ENCODE results near the gene PTPRN2. TPM values are rescaled to one million over a fixed set of nuclear protein-coding genes. Genes with fewer than 3 reads are reported as not detected.

PTPRN2 gene
- total RNA-seq, 1 experiment from 2014 or later: 0.11 TPM

DNA sequence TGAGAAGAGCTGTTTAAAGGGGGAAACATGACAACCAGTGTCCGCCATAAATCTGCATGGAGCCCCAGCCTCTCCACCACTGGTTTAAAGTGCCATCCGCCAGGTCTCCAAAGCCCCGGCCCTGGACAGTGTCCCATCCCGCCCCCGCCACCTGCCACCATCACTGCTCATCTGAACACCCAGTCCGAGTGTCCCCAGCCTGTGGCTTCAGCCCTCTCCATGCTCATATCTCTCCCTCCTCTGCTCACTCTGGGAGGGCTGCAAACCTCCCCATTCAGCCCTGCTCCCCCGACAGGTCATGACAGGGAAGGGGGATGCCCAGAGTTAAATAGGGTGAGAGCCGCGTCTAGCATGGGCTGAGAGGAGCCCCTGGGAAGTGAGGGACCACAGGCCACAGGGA lies 984.6 kb downstream of the PTPRN2 start:
- ChIA-PET POLR2A (ENCODE audit: low non-redundant PET) (no interaction called here), CTCF (no interaction called here)
- no peak for DNase-seq (ENCODE audit: low spot score)
- no peak overlapping the region for H3K27ac ChIP-seq (ENCODE audit: low read depth, low read length, poor library complexity, severe bottlenecking)
- no peaks in the 10 kb centered on the region for H3K27me3 ChIP-seq (replicated peaks; ENCODE audit: insufficient read depth, low read depth, low read length, poor library complexity)
- no peaks in the 10 kb centered on the region for H3K4me1 ChIP-seq (ENCODE audit: insufficient read depth, low read length, poor library complexity, severe bottlenecking)
- H3K36me3 ChIP-seq (ENCODE audit: insufficient read depth, low read length, poor library complexity, severe bottlenecking): no peaks in the 10 kb centered on the region
- no TSS peak for BruUV-seq (replicated peaks)
- no peaks in the 10 kb centered on the region for H3K9me3 ChIP-seq (ENCODE audit: low read depth, low read length, poor library complexity, severe bottlenecking)
- no peak for TF ChIP-seq EZH2 (IDR thresholded peaks at IDR 0.05; ENCODE audit: borderline replicate concordance, low read depth, low read length, poor library complexity, severe bottlenecking)
- TF ChIP-seq, protein P1, sequence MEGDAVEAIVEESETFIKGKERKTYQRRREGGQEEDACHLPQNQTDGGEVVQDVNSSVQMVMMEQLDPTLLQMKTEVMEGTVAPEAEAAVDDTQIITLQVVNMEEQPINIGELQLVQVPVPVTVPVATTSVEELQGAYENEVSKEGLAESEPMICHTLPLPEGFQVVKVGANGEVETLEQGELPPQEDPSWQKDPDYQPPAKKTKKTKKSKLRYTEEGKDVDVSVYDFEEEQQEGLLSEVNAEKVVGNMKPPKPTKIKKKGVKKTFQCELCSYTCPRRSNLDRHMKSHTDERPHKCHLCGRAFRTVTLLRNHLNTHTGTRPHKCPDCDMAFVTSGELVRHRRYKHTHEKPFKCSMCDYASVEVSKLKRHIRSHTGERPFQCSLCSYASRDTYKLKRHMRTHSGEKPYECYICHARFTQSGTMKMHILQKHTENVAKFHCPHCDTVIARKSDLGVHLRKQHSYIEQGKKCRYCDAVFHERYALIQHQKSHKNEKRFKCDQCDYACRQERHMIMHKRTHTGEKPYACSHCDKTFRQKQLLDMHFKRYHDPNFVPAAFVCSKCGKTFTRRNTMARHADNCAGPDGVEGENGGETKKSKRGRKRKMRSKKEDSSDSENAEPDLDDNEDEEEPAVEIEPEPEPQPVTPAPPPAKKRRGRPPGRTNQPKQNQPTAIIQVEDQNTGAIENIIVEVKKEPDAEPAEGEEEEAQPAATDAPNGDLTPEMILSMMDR (conservative IDR thresholded peaks at IDR 0.05; ENCODE audit: low read depth, low read length): no peak
- intact Hi-C loops (cut with micrococcal nuclease; ENCODE audit: unreplicated experiment): no loop called here
- no peak overlapping the region for H3K4me3 ChIP-seq (ENCODE audit: low read depth, low read length, poor library complexity, severe bottlenecking)

DNA sequence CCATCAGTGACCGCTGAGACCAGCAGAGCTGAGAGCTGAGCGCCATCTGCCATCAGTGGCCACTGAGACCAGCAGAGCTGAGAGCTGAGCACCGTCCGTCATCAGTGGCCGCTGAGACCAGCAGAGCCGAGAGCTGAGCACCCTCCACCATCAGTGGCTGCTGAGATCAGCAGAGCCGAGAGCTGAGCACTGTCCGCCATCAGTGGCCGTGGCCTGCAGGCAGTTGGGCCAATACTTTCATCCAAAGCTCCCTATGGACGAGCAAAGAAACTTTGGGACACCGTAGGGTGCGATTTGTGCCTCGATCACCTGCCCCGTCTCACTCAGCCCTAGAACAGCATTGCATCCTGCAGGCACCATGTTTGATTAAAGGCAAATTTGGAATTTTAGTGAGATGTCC lies 985.0 kb downstream of the PTPRN2 start:
- Histone ChIP-seq H3K36me3 (ENCODE audit: insufficient read depth, low read length, poor library complexity, severe bottlenecking) (no peaks in the 10 kb centered on the region), H3K27ac (ENCODE audit: low read depth, low read length, poor library complexity, severe bottlenecking) (no peak overlapping the region), H3K27me3 (replicated peaks; ENCODE audit: insufficient read depth, low read depth, low read length, poor library complexity) (no peaks in the 10 kb centered on the region), H3K4me3 (ENCODE audit: low read depth, low read length, poor library complexity, severe bottlenecking) (no peak overlapping the region), H3K4me1 (ENCODE audit: insufficient read depth, low read length, poor library complexity, severe bottlenecking) (no peaks in the 10 kb centered on the region), H3K9me3 (ENCODE audit: low read depth, low read length, poor library complexity, severe bottlenecking) (no peaks in the 10 kb centered on the region)
- no peak for DNase-seq (ENCODE audit: low spot score)
- CTCF ChIA-PET: no interaction called here
- intact Hi-C loops (cut with micrococcal nuclease; ENCODE audit: unreplicated experiment): no loop called here
- TF ChIP-seq EZH2 (IDR thresholded peaks at IDR 0.05; ENCODE audit: borderline replicate concordance, low read depth, low read length, poor library complexity, severe bottlenecking): no peak
- TF ChIP-seq, protein P1 (conservative IDR thresholded peaks at IDR 0.05; ENCODE audit: low read depth, low read length): no peak
- POLR2A ChIA-PET (ENCODE audit: low non-redundant PET): no interaction called here
- BruUV-seq (replicated peaks): no TSS peak

DNA sequence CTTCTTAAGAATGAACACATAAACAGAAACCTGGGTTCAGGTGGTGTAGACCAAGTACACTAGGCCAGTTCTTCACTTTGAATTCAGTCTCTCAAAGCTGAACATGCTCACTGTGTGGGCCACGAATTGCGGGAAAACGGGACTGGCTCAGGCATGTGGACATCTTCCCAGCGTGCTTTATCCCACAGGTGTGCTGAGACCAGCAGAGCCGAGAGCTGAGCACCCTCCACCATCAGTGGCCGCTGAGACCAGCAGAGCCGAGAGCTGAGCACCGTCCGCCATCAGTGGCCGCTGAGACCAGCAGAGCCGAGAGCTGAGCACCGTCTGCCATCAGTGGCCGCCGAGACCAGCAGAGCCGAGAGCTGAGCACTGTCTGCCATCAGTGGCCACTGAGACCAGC lies 985.5 kb downstream of the PTPRN2 start:
- DNase-seq (ENCODE audit: low spot score): no peak
- ChIA-PET POLR2A (ENCODE audit: low non-redundant PET) (no interaction called here), CTCF (no interaction called here)
- H3K9me3 ChIP-seq (ENCODE audit: low read depth, low read length, poor library complexity, severe bottlenecking): no peaks in the 10 kb centered on the region
- intact Hi-C loops (cut with micrococcal nuclease; ENCODE audit: unreplicated experiment): no loop called here
- no peaks in the 10 kb centered on the region for H3K36me3 ChIP-seq (ENCODE audit: insufficient read depth, low read length, poor library complexity, severe bottlenecking)
- H3K27ac ChIP-seq (ENCODE audit: low read depth, low read length, poor library complexity, severe bottlenecking): no peak overlapping the region
- H3K4me3 ChIP-seq (ENCODE audit: low read depth, low read length, poor library complexity, severe bottlenecking): no peak overlapping the region
- TF ChIP-seq, protein P1 (conservative IDR thresholded peaks at IDR 0.05; ENCODE audit: low read depth, low read length): no peak
- TF ChIP-seq EZH2 (IDR thresholded peaks at IDR 0.05; ENCODE audit: borderline replicate concordance, low read depth, low read length, poor library complexity, severe bottlenecking): no peak
- no peaks in the 10 kb centered on the region for H3K4me1 ChIP-seq (ENCODE audit: insufficient read depth, low read length, poor library complexity, severe bottlenecking)
- BruUV-seq (replicated peaks): no TSS peak
- no peaks in the 10 kb centered on the region for H3K27me3 ChIP-seq (replicated peaks; ENCODE audit: insufficient read depth, low read depth, low read length, poor library complexity)

Data from A673 (cell line).